Measurements from ENCODE around the gene SBF1.

SBF1 gene

GRCh38 chr22:50487290-50488005 lies 12.6 kb upstream of the SBF1 start:
- H3K4me3 ChIP-seq (ENCODE audit: low read length) = no peak overlapping the region
- DNase-seq (ENCODE audit: low read depth, low spot score) = no peak

- no peak for DNase-seq (ENCODE audit: low read depth, low spot score)
- H3K4me3 ChIP-seq (ENCODE audit: low read length) = no peak within 1 kb of the TSS
Observed at GRCh38 chr22:50486561-50487289, 11.9 kb upstream of the SBF1 start, which contains the start of gene MIOX. Gene MIOX, plus strand, starts transcription at chr22:50486859. Its CDS starts 39 bp downstream, at chr22:50486898.

GRCh38 chr22:50485221-50486131 lies 10.6 kb upstream of the SBF1 start:
- no peak for DNase-seq (ENCODE audit: low read depth, low spot score)

GRCh38 chr22:50483977-50484853 lies 9.4 kb upstream of the SBF1 start:
- DNase-seq (ENCODE audit: low read depth, low spot score) = no peak
- H3K4me3 ChIP-seq (ENCODE audit: low read length) = no peak overlapping the region

More at GRCh38 chr22:50485221-50486131, 10.6 kb upstream of the SBF1 start:
- no peak overlapping the region for H3K4me3 ChIP-seq (ENCODE audit: low read length)

GRCh38 chr22:50483556-50483955 lies 8.7 kb upstream of the SBF1 start:
- DNase-seq (ENCODE audit: low read depth, low spot score) = no peak
- H3K4me3 ChIP-seq (ENCODE audit: low read length) = no peak overlapping the region

- no peak for DNase-seq (ENCODE audit: low read depth, low spot score)
- no peak overlapping the region for H3K4me3 ChIP-seq (ENCODE audit: low read length)
Observed at GRCh38 chr22:50483106-50483505, 8.3 kb upstream of the SBF1 start.

- H3K4me3 ChIP-seq (ENCODE audit: low read length) = peak overlapping the region; percentile 47
- DNase-seq (ENCODE audit: low read depth, low spot score) = no peak
Observed at GRCh38 chr22:50482107-50483074, 7.6 kb upstream of the SBF1 start.

GRCh38 chr22:50481440-50482106 lies 6.7 kb upstream of the SBF1 start, which contains the start of gene ADM2:
Gene ADM2, plus strand, starts transcription at chr22:50481543. Its CDS starts 305 bp downstream, at chr22:50481848.
- no peak for DNase-seq (ENCODE audit: low read depth, low spot score)

GRCh38 chr22:50481045-50481439 lies 6.2 kb upstream of the SBF1 start:
- DNase-seq (ENCODE audit: low read depth, low spot score) = no peak

More at GRCh38 chr22:50481440-50482106, 6.7 kb upstream of the SBF1 start, which contains the start of gene ADM2:
- H3K4me3 ChIP-seq (ENCODE audit: low read length) = peak within 1 kb of the TSS; percentile 47

GRCh38 chr22:50479721-50480120 lies 4.9 kb upstream of the SBF1 start:
- DNase-seq (ENCODE audit: low read depth, low spot score) = no peak
- no peak overlapping the region for H3K4me3 ChIP-seq (ENCODE audit: low read length)

More at GRCh38 chr22:50481045-50481439, 6.2 kb upstream of the SBF1 start:
- peak overlapping the region; percentile 47; the same call in 1 of the 2 replicates for H3K4me3 ChIP-seq (ENCODE audit: low read length)

GRCh38 chr22:50477923-50478322 lies 3.1 kb upstream of the SBF1 start:
- H3K4me3 ChIP-seq (ENCODE audit: low read length) = no peak overlapping the region
- DNase-seq (ENCODE audit: low read depth, low spot score) = no peak

GRCh38 chr22:50476868-50477267 lies 2.0 kb upstream of the SBF1 start:
- no peak overlapping the region for H3K4me3 ChIP-seq (ENCODE audit: low read length)
- DNase-seq (ENCODE audit: low read depth, low spot score) = no peak

- H3K4me3 ChIP-seq (ENCODE audit: low read length) = peak overlapping the region; percentile 60; the same call in 1 of the 2 replicates
- DNase-seq (ENCODE audit: low read depth, low spot score) = no peak
Observed at GRCh38 chr22:50475652-50476002, 792 bp upstream of the SBF1 start.

- DNase-seq (ENCODE audit: low read depth, low spot score) = no peak
Observed at GRCh38 chr22:50473855-50474671, 772 bp downstream of the SBF1 start.

GRCh38 chr22:50473088-50473487 lies 1.7 kb downstream of the SBF1 start:
- peak; percentile 54 for DNase-seq (ENCODE audit: low read depth, low spot score)
- peak overlapping the region; percentile 73 for H3K4me3 ChIP-seq (ENCODE audit: low read length)

More at GRCh38 chr22:50473855-50474671, 772 bp downstream of the SBF1 start:
- H3K4me3 ChIP-seq (ENCODE audit: low read length) = peak overlapping the region; percentile 73

- no peak overlapping the region for H3K4me3 ChIP-seq (ENCODE audit: low read length)
Observed at GRCh38 chr22:50471962-50472361, 2.9 kb downstream of the SBF1 start.

More at GRCh38 chr22:50471962-50472361, 2.9 kb downstream of the SBF1 start:
- DNase-seq (ENCODE audit: low read depth, low spot score) = no peak

Data from Jurkat, Clone E6-1 (cell line).